ENCODE results near the gene EML6. TPM values are rescaled to one million over a fixed set of nuclear protein-coding genes. Genes with fewer than 3 reads are reported as not detected.

Gene EML6
- polyA plus RNA-seq, 1 of the 3 experiments (the other 2 are of a cell fraction): 1.1 TPM

DNA sequence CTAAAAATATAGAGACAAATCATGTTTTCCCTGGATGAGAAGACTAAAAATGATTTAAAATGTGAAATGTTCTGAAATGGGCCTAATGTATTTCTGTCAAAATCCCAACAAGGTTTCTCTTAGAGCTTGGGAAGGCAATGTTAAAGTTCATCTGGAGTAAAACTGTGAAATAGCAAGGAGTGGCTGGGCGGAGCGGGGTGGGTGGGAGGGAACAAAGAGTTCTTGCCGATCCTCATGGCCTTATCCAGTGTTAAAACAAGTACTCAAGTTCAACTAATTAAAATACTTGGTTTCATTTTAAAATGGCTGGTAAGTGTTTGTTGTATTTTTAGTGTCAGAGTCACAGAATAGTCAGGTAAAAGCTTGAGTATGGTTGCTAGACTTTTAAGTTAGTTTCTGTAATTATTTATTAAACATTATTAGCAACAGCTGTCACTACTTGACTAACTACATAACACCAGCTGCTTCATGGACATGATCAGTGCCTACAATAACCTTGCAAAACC lies 239.5 kb downstream of the EML6 start:
- Histone ChIP-seq H3K4me3 (ENCODE audit: low read depth in 2 of 2, low read length in 1 of 2) (no peak overlapping the region), H3K27me3 (ENCODE audit: insufficient read depth) (no peaks in the 10 kb centered on the region), H3K79me2 (ENCODE audit: insufficient read depth) (peaks cover 4% of the 10 kb centered on the region; the same call in 1 of the 2 replicates), H4K20me1 (ENCODE audit: insufficient read depth) (no peaks in the 10 kb centered on the region), H3K9me2 (no peaks in the 10 kb centered on the region), H2AFZ (ENCODE audit: low read depth) (no peak overlapping the region), H3K9ac (no peak overlapping the region), H3K9me3 (no peaks in the 10 kb centered on the region), H3K4me1 (ENCODE audit: control insufficient read depth in 1 of 2, insufficient read depth in 2 of 2, low read depth in 1 of 2, low read length in 1 of 2) (peaks cover 3 to 4% of the 10 kb centered on the region in 2 experiments; a peak in 2 of 4 replicates), H3K27ac (ENCODE audit: low read depth in 2 of 2, low read length in 1 of 2) (no peak overlapping the region), H3K36me3 (replicated peaks in 1 of 2; ENCODE audit: control insufficient read depth in 1 of 2, insufficient read depth in 2 of 2, low read length in 1 of 2) (peaks cover 13 to 23% of the 10 kb centered on the region in 2 experiments), H3F3A (replicated peaks; ENCODE audit: insufficient read depth) (peaks cover 42% of the 10 kb centered on the region), H3K4me2 (no peak overlapping the region)
- CTCF ChIA-PET: interaction anchor here (1.0 kb wide), 1 partner anchor 48 kb away, joined by 3 read pairs; no protein-coding TSS in a partner anchor
- TF ChIP-seq, protein P1, sequence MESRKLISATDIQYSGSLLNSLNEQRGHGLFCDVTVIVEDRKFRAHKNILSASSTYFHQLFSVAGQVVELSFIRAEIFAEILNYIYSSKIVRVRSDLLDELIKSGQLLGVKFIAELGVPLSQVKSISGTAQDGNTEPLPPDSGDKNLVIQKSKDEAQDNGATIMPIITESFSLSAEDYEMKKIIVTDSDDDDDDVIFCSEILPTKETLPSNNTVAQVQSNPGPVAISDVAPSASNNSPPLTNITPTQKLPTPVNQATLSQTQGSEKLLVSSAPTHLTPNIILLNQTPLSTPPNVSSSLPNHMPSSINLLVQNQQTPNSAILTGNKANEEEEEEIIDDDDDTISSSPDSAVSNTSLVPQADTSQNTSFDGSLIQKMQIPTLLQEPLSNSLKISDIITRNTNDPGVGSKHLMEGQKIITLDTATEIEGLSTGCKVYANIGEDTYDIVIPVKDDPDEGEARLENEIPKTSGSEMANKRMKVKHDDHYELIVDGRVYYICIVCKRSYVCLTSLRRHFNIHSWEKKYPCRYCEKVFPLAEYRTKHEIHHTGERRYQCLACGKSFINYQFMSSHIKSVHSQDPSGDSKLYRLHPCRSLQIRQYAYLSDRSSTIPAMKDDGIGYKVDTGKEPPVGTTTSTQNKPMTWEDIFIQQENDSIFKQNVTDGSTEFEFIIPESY (IDR thresholded peaks at IDR 0.05; ENCODE audit: borderline replicate concordance, low read depth): no peak
- no peak for TF ChIP-seq FOXM1 (IDR thresholded peaks at IDR 0.05; ENCODE audit: low read depth)
- no peak for TF ChIP-seq CHD2 (IDR thresholded peaks at IDR 0.05; ENCODE audit: low read length, partially characterized antibody)
- no peak for TF ChIP-seq MXI1 (IDR thresholded peaks at IDR 0.05; ENCODE audit: low read depth, low read length)
- TF ChIP-seq SIN3A (IDR thresholded peaks at IDR 0.05; ENCODE audit: borderline replicate concordance, low read depth, low read length): no peak
- TF ChIP-seq JUND (IDR thresholded peaks at IDR 0.05): no peak
- TF ChIP-seq RAD21 (IDR thresholded peaks at IDR 0.05; ENCODE audit: low read length): no peak
- no peak for TF ChIP-seq EZH2phosphoT487 (IDR thresholded peaks at IDR 0.05; ENCODE audit: borderline replicate concordance, low read depth)
- TF ChIP-seq, protein P2, sequence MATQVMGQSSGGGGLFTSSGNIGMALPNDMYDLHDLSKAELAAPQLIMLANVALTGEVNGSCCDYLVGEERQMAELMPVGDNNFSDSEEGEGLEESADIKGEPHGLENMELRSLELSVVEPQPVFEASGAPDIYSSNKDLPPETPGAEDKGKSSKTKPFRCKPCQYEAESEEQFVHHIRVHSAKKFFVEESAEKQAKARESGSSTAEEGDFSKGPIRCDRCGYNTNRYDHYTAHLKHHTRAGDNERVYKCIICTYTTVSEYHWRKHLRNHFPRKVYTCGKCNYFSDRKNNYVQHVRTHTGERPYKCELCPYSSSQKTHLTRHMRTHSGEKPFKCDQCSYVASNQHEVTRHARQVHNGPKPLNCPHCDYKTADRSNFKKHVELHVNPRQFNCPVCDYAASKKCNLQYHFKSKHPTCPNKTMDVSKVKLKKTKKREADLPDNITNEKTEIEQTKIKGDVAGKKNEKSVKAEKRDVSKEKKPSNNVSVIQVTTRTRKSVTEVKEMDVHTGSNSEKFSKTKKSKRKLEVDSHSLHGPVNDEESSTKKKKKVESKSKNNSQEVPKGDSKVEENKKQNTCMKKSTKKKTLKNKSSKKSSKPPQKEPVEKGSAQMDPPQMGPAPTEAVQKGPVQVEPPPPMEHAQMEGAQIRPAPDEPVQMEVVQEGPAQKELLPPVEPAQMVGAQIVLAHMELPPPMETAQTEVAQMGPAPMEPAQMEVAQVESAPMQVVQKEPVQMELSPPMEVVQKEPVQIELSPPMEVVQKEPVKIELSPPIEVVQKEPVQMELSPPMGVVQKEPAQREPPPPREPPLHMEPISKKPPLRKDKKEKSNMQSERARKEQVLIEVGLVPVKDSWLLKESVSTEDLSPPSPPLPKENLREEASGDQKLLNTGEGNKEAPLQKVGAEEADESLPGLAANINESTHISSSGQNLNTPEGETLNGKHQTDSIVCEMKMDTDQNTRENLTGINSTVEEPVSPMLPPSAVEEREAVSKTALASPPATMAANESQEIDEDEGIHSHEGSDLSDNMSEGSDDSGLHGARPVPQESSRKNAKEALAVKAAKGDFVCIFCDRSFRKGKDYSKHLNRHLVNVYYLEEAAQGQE (IDR thresholded peaks at IDR 0.05; ENCODE audit: low read depth, low read length): no peak
- no peak for TF ChIP-seq TCF12 (IDR thresholded peaks at IDR 0.05)
- TF ChIP-seq, protein P3, sequence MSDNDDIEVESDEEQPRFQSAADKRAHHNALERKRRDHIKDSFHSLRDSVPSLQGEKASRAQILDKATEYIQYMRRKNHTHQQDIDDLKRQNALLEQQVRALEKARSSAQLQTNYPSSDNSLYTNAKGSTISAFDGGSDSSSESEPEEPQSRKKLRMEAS (IDR thresholded peaks at IDR 0.05; ENCODE audit: low read depth): no peak
- TF ChIP-seq RFX5 (IDR thresholded peaks at IDR 0.05; ENCODE audit: low read length): no peak
- TF ChIP-seq, protein P4, sequence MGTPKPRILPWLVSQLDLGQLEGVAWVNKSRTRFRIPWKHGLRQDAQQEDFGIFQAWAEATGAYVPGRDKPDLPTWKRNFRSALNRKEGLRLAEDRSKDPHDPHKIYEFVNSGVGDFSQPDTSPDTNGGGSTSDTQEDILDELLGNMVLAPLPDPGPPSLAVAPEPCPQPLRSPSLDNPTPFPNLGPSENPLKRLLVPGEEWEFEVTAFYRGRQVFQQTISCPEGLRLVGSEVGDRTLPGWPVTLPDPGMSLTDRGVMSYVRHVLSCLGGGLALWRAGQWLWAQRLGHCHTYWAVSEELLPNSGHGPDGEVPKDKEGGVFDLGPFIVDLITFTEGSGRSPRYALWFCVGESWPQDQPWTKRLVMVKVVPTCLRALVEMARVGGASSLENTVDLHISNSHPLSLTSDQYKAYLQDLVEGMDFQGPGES (IDR thresholded peaks at IDR 0.05; ENCODE audit: low read depth, low read length): no peak
- DNase-seq: no peak
- WGBS (ENCODE audit: low lambda C conversion rate): 100% methylated on average over 3 of the region's 3 CpGs
- POLR2A ChIA-PET: no interaction called here

Measured in SK-N-SH (cell line).